Ishikawa (cell line): ENCODE data around the gene CCNDBP1.

Experiments used
- CEBPB ChIP-seq: IDR thresholded peaks from 2 replicates; pipeline ENCODE4 v1.6.1; 2012
- CREB1 ChIP-seq: IDR thresholded peaks from 2 replicates; pipeline ENCODE4 v1.6.1; 2012; ENCODE audit warnings: low read depth
- EGR1 ChIP-seq: IDR thresholded peaks from 2 replicates; pipeline ENCODE4 v1.6.1; 2012
- NFIC ChIP-seq: IDR thresholded peaks from 2 replicates; pipeline ENCODE4 v1.6.1; 2012
- TAF1 ChIP-seq: IDR thresholded peaks from 2 replicates; pipeline ENCODE4 v1.6.1; 2012; ENCODE audit warnings: low read depth, mild to moderate bottlenecking
- TEAD4 ChIP-seq: IDR thresholded peaks from 2 replicates; pipeline ENCODE4 v1.6.1; 2012
- TF ChIP-seq, protein P1 (sequence below): IDR thresholded peaks from 2 replicates; pipeline ENCODE4 v1.6.1; 2012; ENCODE audit warnings: low read depth, mild to moderate bottlenecking
- TF ChIP-seq, protein P2 (sequence below): IDR thresholded peaks from 2 replicates; pipeline ENCODE4 v1.6.1; 2012

DNA sequence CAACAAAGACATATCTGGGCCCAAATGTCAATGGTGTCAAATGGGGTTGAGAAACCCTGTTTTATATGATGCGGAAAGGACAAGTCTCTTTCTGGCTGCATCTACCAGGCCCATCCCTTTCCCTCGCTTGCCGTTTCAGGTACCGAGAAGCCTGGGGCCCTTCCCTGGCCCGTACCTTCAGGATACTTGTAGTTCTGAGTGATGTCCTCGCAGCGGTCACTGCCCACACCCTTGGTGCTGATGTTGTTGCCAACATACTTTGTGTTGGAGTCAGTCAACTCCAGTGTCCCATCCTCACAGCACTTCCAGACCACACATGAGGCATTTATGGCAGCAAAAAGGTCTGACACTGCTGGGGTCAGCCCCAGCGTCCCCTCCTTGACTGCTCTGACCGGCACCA is 21.8 kb downstream of the CCNDBP1 start:
- no peak for TF ChIP-seq TEAD4
- no peak for TF ChIP-seq CEBPB
- TF ChIP-seq, protein P1, sequence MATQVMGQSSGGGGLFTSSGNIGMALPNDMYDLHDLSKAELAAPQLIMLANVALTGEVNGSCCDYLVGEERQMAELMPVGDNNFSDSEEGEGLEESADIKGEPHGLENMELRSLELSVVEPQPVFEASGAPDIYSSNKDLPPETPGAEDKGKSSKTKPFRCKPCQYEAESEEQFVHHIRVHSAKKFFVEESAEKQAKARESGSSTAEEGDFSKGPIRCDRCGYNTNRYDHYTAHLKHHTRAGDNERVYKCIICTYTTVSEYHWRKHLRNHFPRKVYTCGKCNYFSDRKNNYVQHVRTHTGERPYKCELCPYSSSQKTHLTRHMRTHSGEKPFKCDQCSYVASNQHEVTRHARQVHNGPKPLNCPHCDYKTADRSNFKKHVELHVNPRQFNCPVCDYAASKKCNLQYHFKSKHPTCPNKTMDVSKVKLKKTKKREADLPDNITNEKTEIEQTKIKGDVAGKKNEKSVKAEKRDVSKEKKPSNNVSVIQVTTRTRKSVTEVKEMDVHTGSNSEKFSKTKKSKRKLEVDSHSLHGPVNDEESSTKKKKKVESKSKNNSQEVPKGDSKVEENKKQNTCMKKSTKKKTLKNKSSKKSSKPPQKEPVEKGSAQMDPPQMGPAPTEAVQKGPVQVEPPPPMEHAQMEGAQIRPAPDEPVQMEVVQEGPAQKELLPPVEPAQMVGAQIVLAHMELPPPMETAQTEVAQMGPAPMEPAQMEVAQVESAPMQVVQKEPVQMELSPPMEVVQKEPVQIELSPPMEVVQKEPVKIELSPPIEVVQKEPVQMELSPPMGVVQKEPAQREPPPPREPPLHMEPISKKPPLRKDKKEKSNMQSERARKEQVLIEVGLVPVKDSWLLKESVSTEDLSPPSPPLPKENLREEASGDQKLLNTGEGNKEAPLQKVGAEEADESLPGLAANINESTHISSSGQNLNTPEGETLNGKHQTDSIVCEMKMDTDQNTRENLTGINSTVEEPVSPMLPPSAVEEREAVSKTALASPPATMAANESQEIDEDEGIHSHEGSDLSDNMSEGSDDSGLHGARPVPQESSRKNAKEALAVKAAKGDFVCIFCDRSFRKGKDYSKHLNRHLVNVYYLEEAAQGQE, result no peak
- no peak for TF ChIP-seq EGR1
- TF ChIP-seq, protein P2, sequence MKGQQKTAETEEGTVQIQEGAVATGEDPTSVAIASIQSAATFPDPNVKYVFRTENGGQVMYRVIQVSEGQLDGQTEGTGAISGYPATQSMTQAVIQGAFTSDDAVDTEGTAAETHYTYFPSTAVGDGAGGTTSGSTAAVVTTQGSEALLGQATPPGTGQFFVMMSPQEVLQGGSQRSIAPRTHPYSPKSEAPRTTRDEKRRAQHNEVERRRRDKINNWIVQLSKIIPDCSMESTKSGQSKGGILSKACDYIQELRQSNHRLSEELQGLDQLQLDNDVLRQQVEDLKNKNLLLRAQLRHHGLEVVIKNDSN, result no peak
- no peak for TF ChIP-seq TAF1
- TF ChIP-seq CREB1, result no peak
- no peak for TF ChIP-seq NFIC
